CD4-positive, alpha-beta T cell treated with Interleukin-6 for 4 hours (primary cell): ENCODE data around the gene ENG.
"Not testable (repeated sequence)": the region's sequence is repeated elsewhere in the genome, so short reads cannot be mapped to it uniquely, and the experiment has no call there.

ENCODE experiments used
- DNase-seq: peaks from one replicate; pipeline ENCODE4 v3.0.0-alpha.2; 2020; ENCODE audit warnings: mixed read lengths

Gene ENG

DNA sequence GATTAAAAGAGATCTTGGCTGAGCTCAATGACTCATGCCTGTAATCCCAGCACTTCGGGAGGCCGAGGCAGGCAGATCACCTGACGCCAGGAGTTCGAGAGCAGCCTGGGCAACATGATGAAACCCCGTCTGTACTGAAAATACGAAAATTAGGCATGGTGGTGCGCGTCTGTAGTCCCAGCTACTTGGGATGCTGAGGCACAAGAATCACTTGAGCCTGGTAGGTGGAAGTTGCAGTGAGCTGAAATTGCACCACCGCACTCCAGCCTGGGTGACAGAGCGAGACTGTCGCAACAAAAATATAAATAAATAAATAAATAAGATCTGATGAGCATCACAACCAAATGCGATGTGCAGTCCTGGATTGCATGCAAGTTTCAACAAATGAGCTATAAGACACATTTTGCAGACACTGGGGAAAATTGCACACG, 8.7 kb upstream of the ENG start:
- no peak for DNase-seq

DNA sequence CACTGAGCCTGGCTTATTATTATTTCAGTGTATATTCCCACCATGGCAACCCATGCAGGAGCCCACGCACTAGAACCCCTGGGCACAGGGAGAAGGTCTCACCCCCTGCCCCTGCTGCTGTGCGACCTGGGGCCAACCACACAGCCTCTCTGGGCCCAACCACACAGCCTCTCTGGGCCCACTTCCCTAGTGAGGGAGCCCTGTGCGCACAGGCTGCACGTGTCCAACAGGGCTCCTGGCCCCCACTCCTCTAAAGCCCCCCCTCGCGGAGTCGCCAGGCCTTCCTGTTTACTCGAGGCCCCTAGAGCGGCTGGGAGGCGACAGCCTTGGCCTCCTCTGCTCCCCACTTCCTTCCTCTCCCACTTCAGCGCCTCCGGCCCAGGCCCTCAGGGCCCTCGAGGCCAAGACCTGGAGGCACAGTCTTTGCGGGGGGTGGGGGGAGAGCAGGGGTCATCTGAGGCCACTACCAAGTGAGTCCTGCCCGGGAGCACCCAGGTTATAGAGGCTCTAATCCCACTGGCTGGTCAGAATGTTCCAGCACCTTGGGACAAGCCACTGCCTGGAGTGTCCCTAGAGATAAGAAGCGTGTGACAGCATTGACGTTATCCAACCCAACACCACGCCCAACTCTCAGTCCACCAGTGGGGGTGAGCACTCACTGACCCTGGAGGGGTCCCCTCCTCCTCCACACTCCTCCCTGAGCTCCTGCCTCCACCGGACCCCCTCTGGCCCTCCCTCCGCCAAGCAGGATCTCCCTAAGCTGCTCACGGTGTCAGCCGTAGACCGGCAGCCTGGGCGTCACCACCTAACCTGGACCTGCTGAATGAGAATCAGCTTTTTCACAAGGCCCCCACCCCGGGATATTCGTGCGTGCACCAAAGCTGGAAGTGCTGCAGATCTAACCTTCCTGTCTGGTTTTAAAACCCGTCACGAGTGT, 7.9 kb upstream of the ENG start:
- peak; percentile 69 for DNase-seq

DNA sequence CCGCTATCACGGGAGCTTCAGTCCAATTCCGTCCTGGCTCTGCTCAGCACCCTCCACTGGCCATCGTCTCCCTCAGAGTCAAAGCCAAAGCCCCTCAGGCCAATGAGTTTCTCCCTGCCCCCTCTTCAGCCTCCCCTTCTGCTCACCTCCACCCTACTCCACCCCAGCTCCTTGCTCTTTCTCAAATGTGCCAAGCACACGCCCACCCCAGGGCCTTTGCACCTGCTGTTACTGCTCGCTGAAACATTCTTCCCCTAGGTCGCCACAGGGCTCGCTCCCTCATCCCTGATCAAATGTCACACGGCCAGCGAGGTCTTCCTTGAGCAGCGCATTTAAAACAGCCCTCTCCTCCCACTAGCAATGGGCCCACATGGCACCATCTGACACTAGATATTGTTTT, 6.3 kb upstream of the ENG start:
- DNase-seq = no peak

DNA sequence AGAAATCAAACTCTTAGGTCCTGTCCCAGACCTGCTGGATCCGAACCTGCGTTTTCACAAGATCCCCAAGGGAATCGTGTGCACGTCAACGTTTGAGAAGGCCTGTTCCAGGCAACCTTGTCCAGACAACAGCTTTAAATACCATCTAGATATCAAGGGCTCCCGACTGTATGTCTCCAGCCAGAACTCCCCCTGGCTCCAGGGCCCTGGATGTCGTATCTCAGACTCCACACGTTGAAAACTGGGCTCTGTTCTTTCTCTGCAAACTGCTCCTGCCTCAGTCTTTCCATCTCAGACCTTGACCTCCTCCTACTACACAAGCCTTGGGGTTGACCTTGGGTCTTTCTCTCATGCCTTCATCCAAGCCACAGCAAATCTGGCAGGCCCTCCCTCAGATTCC, 5.8 kb upstream of the ENG start:
- no peak for DNase-seq

DNA sequence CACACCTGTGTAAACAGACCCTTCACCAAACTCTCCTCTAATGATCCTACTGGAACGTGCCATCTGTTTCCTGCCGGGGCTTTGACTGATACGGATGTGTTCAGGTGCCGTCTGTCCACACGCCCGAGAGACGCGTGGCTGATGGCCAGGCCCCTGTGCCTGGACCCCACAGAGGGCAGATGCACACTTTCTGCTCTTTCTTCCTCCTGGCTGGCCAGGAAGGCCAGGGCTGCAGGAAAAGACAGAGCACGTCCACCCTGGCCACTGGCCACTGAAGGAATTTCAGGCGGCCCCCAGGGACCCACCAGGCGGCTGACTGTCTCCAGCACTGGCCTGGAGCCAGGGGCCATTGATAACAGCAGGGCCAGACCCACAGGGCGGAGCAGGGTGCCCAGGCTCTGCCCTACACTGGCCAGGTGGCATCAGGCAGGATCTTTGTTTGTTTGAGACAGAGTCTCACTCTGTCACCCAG, 3.6 kb upstream of the ENG start:
- DNase-seq = no peak

DNA sequence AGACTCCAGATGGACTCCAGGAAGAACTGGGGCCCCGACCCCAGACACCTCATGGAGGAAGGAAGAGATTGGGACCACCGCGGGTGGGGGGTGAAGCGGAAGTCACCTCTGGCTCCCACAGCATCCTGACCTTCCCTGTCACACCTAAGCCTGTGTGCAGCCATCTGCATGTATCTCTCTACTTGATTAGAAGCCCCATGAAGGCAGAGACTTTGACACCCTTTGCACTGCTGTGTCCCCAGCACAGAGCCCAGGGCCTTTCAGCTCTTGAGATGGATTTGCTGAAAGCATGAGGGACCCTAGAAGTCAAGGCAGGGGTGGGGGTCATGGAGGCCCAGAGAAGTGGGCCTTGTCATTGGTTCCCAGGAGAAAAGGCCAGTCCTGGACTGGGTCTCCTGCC, 2.8 kb upstream of the ENG start:
- DNase-seq = no peak

DNA sequence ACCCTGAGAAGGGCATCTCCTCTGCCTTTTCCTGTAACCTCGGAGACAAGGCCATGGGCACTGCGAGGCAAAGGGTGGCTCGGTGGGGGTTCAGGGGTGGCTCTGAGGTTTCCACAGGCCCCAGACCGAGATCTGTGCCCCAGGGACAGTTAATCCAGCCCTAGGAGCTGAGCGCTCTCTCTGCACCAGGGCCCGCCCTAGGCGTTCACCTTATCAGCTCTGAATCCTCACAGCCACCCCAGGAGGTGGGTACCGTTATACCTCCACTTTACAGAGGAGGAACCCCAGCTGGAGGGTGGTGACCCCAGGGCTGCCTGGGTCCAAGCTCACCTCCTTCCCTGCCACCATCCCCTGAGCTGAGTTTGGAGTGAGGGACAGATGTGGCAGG, 2.3 kb upstream of the ENG start:
- no peak for DNase-seq

DNA sequence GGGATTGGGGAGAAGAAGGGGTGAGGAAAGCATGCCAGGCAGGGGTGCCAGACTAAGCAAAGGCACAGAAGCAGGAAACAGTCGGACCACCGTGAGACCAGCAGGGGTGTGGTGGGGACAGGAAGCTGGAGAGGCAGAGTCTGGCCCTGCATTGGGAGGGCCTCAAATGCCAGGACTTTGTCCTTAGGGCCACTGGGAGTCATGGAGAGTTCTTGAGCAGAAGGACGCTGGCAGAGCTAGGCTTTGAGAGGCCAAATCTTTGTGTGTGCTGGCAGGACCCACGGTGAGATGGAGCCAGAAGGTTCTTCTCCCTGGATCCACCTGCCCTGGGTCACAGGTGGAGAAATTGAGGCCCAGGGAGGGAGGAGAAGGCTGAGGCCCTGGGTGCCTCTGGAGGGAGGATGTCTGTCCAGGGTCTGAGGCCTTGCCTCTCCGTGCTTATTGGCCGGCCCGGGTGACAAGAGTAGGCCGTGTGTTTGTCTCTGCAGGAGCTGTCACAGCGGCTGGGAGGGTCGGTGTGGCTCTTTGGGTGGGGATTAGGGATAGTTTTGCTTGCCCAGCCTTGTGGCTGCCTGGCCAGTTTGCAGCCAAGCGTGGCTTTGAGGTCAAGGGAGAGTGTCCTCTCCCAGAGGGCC, 1.8 kb upstream of the ENG start:
- DNase-seq = no peak

DNA sequence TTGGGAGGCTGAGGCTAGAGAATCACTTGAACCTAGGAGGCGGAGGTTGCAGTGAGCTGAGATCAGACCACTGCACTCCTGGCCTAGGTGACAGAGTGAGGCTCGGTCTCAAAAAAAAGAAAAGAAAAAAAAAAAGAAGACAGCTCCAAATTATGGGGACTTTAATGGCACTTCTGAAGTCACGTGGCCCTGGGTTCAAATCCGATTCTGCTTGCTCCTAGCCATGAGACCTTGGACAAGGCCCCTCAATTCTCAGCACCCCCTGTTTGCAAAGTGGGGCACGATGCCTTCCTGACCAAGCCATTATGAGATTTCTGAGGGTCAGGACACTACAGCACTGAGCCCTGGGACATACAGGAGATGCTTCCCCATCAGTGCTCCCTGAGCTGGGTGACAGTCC, 1.1 kb upstream of the ENG start:
- no peak for DNase-seq

DNA sequence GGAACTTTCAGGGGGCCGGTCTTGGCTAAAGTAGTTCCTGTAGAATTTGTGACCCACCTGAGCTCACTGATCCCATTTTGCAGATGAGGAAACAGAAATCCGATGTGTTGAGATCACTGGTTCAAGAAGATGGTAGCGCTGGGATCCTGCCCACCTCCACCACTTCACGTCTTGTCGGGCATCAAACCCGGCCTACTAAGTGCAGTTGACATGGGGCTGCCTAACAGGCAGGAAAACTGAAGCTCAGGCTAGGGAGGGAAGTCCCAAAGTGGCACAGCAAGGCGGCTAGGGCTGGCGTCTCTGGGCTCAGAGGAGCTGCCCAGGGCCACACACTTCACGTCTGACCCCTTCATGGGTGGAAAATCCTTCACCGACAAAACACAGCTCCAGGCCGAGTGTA, 502 bp upstream of the ENG start:
- no peak for DNase-seq

DNA sequence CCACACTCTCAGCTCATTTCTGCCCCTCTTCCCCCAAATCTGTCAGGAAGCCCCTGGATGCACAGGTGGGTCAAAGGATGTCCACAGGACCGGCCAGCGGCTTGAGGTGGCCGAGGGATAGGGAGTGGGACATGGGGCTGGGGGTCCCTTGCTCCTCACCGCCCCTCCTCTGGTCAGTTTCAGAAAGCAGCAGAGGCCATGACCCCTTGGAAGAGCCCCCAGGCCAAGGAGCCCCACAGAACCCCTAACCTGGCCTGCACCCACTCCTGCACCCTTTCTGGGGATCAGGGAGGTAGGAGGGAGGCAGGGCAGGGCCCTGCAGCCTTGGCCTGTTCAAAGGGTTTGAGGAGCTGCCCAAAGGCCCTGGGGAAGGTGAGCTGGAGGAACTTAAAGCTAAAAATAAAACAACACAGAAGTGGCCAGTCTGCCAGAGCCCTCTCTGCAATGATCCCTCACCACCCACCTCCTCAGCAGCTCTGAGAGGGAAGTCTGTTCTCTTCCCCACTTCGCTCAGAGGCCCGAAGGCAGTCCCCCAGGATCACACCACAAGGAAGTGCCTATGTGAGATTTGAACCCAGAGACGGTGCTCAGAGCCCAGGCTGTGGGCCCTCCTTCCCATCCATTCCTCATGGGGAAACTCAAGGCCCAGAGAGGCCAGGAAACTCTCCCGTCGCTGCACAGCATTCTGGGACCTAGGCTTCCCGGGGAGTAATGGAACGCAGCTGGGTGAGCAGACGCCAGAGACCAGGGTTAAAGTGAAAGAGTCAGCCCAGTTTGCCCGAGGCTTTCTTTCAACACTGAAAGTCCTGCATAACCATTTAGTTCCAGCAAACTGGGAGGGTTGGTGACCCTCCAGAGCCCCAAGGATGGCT, 910 bp downstream of the ENG start:
- DNase-seq = peak; percentile 24

DNA sequence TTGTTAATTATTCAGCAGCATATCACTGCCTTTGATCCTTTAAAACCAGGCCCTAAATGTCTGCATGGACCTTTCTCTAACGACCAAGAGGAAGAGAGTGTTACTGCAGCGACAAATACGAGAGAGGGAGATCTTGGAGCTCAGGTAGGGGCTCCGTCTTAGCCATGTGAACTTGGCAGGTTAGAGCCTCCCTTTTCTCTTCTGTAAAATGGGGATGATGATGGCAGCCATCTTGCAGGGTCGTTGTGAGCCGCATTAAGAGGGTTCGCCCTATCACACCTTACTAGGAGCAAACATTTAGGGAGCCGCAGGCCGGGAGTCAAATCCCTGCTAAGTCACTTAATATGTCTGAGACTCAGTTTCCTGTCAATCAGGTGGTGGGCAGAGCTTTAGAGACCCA, 1.6 kb downstream of the ENG start:
- no peak for DNase-seq

DNA sequence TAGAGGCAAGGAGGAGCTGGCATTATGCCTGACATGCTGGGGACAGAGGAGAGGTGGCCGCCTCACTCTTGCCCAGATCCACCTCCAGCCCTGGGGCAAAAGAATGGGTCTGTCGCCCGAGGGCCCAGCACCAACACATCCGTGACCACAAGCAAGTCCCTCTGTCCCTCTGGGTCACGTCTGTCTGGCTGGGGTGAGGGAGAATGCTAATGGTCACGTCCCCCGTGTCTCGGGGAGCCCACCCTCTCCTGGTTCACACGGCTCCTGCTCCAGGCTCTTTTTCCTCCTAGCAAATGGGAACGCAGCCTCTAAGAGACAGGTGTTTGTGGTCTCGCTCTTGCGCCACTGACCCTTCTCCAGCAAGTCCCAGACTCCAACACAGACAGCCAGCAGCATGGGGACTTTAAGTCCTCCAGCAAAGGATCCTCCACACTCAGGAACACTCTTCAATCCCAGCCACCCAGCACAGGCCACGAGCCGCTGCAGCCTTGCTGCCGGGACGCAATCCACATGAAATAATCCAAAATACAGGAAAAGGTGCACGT, 4.1 kb downstream of the ENG start:
- no peak for DNase-seq

DNA sequence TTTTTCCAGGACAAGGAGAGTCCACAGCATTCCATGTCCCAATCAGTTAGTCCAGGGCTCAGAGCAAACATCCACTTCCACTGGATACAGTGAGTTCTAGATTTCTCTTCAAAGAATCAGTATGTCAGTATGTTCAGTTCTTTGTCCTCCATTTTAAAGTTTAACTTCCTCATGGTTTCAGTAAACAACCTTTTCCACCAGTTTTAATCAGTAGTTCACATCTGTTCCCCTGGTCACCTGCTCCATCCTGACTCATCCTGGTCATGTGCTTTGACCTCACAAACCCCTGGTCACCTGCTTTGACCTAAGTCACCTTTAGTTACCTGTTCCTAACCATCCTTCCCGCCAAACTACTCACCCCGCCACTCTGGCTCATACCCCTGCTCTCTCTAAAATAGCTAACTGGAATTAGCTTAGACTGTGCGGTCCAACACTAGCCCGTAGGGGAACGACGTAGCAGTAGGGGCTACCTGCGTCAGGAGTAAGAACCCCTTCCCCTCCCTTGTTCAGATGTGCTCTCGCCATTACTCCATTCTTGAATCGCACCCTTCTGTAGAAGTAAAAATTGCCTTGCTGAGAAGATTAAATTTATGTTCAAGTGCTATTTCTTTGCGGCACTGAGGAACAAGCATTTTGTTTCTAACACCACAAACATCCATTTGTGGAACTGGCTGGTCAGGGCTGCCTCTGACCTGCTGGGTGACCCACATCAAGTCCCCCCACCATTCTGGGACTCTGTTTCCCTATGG, 5.5 kb downstream of the ENG start:
- DNase-seq = no peak

DNA sequence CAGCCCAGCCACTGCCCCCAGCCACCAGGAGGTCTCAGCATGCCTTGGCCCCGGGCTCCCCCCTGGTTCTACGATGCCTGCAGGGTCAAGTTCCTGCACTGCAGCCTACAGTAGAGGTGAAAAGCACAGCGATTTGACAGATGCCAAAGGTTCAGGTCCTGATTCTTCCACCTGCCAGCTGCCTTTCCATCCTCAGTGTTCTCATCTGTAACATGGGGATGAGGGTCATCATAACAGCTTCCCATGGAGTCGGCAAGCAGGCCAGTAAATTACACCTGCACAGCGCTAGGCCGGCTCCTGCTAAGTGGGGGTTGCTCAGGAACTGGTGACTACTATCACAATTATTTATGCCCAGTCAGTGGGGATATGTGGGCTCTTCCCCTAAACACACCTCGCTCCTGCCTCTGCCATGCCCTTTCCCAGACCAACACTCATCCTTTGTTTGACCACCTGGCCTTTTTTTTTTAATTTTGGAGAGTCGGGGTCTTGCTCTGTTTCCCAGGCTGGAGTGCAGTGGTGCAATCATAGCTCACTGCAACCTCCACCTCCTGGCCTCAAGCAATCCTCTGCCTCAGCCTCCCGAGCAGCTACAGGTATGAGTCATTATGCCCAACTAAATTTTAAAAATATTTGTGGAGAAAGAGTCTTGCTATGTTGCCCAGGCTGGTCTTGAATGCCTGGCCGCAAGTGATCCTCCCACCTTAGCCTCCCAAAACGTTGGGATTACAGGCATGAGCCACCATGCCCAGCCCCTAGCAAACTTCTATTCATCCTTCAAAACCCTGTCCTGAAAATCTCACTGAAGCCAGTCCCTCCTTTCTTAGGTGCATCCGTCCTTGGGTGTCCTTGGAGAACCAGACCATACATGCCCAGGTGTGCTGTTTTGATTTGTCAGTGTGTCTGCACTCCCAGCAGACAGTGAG, 6.4 kb downstream of the ENG start:
- DNase-seq = no peak

DNA sequence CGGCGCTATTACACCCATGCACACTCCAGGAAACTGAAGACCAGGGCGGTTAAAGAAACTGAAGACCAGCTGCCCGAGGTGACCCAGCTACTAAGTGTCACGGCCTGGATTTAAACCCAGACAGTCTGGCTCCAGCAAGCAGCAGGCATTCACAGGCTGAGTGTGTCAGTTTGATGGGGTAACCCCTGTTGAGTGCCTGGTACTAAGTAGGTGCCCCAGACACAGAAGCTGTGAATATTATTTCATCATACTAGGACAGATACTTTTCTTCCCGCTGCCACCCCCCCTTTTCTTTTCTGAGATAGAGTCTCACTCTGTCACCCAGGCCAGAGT, 7.3 kb downstream of the ENG start:
- DNase-seq = no peak

DNA sequence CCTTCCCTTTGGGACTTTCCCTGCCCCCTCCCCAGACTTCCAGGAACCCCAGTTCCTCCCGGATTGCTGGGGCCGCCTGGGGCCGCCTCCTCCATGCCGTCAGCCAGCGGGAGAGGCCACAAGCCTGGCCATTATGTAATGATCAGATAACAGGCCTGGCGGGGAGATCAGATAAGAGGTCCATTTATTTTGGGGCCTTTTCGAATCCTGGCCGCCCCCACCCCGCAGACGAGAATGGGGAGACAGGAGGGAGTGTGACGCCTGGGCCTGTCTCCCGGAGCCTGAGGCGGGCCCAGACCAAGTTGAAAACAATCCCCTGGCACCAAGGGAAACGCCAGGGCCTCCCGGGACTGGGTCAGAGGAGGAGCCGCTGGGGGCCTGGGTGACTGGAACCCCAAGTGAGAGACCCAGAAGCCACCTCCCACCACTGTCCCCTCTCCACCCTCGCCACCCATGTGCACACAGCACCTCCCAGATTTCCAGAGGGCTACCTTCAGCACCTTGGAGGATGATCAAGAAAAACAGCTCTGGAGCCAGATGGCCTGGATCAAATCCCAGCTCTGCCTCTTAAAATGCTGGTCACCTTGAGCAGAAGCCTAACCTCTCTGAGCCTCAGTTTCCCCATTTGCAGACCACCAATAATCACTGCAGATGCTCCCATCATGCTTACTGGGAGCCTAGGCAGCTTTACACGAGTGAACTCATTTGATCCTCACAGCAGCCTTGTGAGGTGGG, 7.8 kb downstream of the ENG start:
- no peak for DNase-seq

DNA sequence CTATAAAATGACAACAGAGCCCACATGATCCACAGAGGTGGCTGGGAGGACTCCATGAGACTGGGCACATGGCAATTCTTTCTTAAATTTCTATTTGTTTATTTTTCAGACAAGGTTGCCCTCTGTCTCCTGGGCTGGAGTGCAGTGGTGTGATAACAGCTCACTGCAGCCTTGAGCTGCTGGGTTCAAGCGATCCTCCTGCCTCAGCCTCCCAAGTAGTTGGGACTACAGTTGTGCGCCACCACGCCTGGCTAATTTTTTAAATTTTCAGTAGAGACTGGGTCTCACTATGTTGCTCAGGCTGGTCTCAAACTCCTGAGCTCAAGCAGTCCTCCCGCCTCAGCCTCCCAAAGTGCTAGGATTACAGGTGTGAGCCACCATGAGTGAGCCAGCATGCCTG, 8.8 kb downstream of the ENG start:
- DNase-seq = not testable (repeated sequence)

DNA sequence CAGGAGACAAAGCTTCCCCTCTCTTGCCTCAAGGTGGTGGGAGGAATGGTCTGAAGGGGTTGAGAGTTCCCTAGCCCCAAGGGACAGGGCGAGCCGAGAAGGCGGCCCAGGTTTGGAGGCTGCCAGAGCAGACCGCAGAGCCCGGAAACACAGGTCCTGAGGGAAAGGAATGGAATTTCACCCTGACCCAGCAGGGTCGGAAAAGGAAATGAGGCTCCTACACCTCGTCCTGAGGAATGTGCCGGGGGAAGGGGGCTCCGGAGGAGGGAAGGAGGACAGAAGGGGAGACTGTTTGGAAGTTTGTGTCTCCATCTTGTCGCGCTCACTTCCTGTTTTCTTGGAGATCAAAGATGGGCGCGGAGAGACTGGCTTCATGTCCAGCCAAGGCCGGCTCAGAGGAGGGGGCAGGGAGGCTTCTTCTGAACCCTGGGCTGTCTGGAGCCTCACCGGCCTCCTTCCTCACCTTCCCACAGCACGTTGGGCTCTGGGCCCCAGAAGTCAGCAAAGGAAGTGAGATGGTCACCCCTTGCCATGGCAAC, 9.6 kb downstream of the ENG start:
- DNase-seq = no peak
